Pancreas (tissue), 10 donors: Measurements from ENCODE around the gene TENM3. TPM values are rescaled to one million over a fixed set of nuclear protein-coding genes. Genes with fewer than 3 reads are reported as not detected.
"Not testable (repeated sequence)": the region's sequence is repeated elsewhere in the genome, so short reads cannot be mapped to it uniquely, and the experiment has no call there.

ENCODE experiments used
- ATAC-seq, 4 donors: fragments of 200-7000 bp; cut with Tn5 transposase; one replicate each; pipeline versions ENCODE4 v1.8.0 to v1.9.1; 2020; ENCODE audit warnings: mild to moderate bottlenecking in 4 of 4, moderate library complexity in 4 of 4
- DNase-seq, 6 donors: peaks; one replicate each; pipeline ENCODE4 v3.0.0-alpha.2; 2020
- FAIRE-seq: peaks from 2 replicates; lab custom pipeline; 2012; peaks lifted over from hg19 to GRCh38; lab: Jason Lieb, UNC
- H3K27ac ChIP-seq, 4 donors: fragments of 200-600 bp; sonication (generic); 1 replicate in 3 of 4; 2 replicates in 1 of 4; pipeline versions ENCODE4 v1.5.0 to v1.8.0; 2020
- H3K27me3 ChIP-seq, 4 donors: fragments of 200-600 bp; one replicate each; pipeline ENCODE4 v1.8.0; 2021
- H3K36me3 ChIP-seq, 3 donors: fragments of 200-600 bp; sonication (generic) in 1 of 3; one replicate each; pipeline versions ENCODE4 v1.5.0 to v1.8.0; 2020 to 2021
- H3K4me1 ChIP-seq, 3 donors: fragments of 200-600 bp; one replicate each; pipeline ENCODE4 v1.8.0; 2021
- H3K4me3 ChIP-seq, 4 donors: fragments of 200-600 bp; sonication (generic) in 2 of 4; one replicate each; pipeline versions ENCODE4 v1.5.0 to v1.8.0; 2020 to 2021
- H3K9me3 ChIP-seq, 4 donors: fragments of 200-600 bp; one replicate each; pipeline ENCODE4 v1.8.0; 2021
- WGBS, 2 donors: extraction: QIAGEN DNeasy Blood & Tissue Kit; methylation state at CpG; one replicate each; pipeline ENCODE4 v1.1.7; 2013; 5-methylcytosine and 5-hydroxymethylcytosine counted together
- intact Hi-C, 3 donors: fragments of 100-400 bp; cut with DNase I; formaldehyde crosslinking; loops; one replicate each; pipeline versions ENCODE4 v1.11.1 to v1.14.2; 2022
- polyA plus RNA-seq, 2 donors: library from polyadenylated mRNA; stranded (reverse); fragments of 200-250 nt; gene quantifications; one replicate each; pipeline ENCODE4 v1.2.3, GENCODE V29; 2013
- total RNA-seq, 6 donors: library from RNA; stranded (reverse); fragmentation: NEBNext Ultra II Directional in 4 of 6; extraction: Animal tissue kit (Norgen Biotek cat#: 25700) in 4 of 6; gene quantifications; one replicate each; pipeline versions ENCODE4 v1.2.1 to v1.2.4, GENCODE V29; 2021 to 2023
- TF ChIP-seq, protein P1 (sequence below), 4 donors: fragments of 200-600 bp; sonication (generic) in 3 of 4; IDR thresholded peaks; one replicate each; pipeline versions ENCODE4 v1.5.0 to v1.8.0; 2021; ENCODE audit warnings: antibody characterized with exemption in 4 of 4
- donor health status: healthy with polysubstance abuse.
- donor health status: DM: no; HTN: no; CAD: no; lungs with moderate emphysema.
- donor health status: DM: no; HTN: no; CAD: no.
- donor health status: control.
- donor health status: control.
- donor health status: Bipolar disorder and iron deficiency.
- donor health status: DM: yes; HTN: yes; CAD: no.
- donor health status: DM: no; HTN: no; CAD: no.
- donor health status: DM: no; HTN: no; CAD: no.
- donor health status: DM: yes; HTN: yes; CAD: no.

The TENM3 gene
- total RNA-seq (1 to 10 TPM; 1.2 to 6.1 (median 4.4) TPM), polyA plus RNA-seq (1 to 10 TPM in 1 of 2 donors, under 1 TPM in 1; 0.99 to 2.2 TPM)

DNA sequence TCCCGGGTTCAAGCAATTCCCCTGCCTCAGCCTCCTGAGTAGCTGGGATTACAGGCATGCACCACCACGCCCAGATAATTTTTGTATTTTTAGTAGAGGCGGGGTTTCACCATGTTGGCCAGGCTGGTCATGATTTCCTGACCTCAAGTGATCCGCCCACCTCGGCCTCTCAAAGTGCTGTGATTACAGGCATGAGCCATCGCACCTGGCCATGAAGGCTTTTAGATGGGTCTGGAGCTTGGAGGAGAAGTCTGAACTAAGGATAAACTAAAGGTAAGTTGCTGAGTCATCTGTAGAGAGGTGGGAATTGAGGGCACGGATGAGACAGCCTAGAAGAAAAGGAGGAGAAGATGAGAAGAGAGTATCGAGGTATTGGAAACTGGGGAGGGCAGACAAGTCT is at the start of gene TENM3:
Gene TENM3, plus strand, starts transcription at position 199 of the 400 bp plus-strand sequence. CDS start 80,619 bp downstream, outside the sequence.
- H3K36me3 ChIP-seq, FAIRE-seq: not testable (repeated sequence)
- 80 to 87% methylated on average over 8 of the region's 8 CpGs for WGBS, 2 donors

DNA sequence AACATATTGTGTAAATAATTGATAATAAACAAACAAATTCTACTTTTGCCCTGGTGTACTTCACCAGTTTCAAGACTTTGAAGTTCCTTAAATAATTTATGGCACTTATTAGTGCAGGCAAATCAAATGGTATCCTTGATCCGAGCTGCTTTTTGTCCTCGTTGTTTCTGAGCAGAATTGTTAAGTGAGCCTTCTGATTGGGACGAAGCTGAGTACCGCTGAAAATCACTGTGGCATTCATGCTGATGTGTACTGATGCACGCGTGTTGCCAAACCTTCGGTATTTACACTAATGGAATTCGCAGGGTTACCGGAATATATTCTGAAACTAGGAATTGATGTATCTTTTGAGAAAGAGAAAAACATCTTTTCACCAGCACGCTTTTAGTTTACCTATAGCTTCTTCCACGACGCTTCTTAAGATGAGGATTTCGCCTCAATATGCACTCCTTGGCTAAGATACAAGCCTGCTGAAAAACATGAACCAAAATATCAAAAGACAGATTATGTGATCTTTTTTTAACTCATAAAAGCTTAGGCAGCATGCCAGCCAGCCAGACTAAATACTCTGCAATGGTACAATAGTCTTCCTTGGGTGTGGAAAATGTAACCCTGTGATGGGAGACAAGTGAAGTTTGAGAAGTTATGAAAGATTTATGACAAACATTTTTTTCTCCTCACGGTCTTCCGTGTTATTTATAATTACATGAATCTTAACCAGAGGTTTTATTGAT is 48.9 kb upstream of the TENM3 start:
- no peak overlapping the region for H3K4me3 ChIP-seq
- no peaks in the 10 kb centered on the region for H3K27me3 ChIP-seq
- H3K27ac ChIP-seq, result no peak overlapping the region
- FAIRE-seq (no peak), ATAC-seq (no peak), DNase-seq (no peak)
- H3K4me1 ChIP-seq, result no peaks in the 10 kb centered on the region
- intact Hi-C loops, result no loop called here
- no peaks in the 10 kb centered on the region for H3K9me3 ChIP-seq
- H3K36me3 ChIP-seq, result no peaks in the 10 kb centered on the region
- TF ChIP-seq, protein P1, sequence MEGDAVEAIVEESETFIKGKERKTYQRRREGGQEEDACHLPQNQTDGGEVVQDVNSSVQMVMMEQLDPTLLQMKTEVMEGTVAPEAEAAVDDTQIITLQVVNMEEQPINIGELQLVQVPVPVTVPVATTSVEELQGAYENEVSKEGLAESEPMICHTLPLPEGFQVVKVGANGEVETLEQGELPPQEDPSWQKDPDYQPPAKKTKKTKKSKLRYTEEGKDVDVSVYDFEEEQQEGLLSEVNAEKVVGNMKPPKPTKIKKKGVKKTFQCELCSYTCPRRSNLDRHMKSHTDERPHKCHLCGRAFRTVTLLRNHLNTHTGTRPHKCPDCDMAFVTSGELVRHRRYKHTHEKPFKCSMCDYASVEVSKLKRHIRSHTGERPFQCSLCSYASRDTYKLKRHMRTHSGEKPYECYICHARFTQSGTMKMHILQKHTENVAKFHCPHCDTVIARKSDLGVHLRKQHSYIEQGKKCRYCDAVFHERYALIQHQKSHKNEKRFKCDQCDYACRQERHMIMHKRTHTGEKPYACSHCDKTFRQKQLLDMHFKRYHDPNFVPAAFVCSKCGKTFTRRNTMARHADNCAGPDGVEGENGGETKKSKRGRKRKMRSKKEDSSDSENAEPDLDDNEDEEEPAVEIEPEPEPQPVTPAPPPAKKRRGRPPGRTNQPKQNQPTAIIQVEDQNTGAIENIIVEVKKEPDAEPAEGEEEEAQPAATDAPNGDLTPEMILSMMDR (IDR thresholded peaks at IDR 0.05), result no peak
- 76 to 78% methylated on average over 15 of the region's 15 CpGs for WGBS, 2 donors

More for the DNA sequence above, at the start of gene TENM3:
- H3K4me3 ChIP-seq, H3K9me3 ChIP-seq, DNase-seq, H3K27ac ChIP-seq, intact Hi-C loops, H3K27me3 ChIP-seq, H3K4me1 ChIP-seq, ATAC-seq: not testable (repeated sequence)

DNA sequence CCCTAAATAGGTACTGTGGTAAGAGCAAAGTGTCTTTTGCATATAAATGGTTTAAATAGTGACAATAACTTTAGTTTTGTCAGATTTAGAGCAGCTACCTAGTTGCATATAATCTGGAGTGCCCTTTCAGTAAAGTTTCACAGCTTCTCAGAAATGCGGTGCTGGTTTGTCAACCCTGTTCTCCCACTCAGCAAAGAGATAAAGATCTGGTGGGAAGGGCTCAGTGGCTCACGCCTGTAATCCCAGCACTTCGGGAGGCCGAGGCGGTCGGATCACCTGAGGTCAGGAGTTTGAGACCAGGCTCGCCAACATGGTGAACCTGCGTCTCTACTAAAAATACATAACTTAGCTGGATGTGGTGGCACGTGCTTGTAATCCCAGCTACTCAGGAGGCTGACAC is 45.6 kb upstream of the TENM3 start:
- FAIRE-seq, result no peak
- DNase-seq, result no peak
- no peaks in the 10 kb centered on the region for H3K36me3 ChIP-seq
- intact Hi-C loops, result no loop called here
- WGBS, 2 donors, result 86 to 92% methylated on average over 9 of the region's 9 CpGs
- no peak overlapping the region for H3K4me3 ChIP-seq
- ATAC-seq, result no peak
- TF ChIP-seq, protein P1 (IDR thresholded peaks at IDR 0.05), result no peak
- no peaks in the 10 kb centered on the region for H3K27me3 ChIP-seq
- no peaks in the 10 kb centered on the region for H3K9me3 ChIP-seq
- no peak overlapping the region for H3K27ac ChIP-seq
- no peaks in the 10 kb centered on the region for H3K4me1 ChIP-seq

DNA sequence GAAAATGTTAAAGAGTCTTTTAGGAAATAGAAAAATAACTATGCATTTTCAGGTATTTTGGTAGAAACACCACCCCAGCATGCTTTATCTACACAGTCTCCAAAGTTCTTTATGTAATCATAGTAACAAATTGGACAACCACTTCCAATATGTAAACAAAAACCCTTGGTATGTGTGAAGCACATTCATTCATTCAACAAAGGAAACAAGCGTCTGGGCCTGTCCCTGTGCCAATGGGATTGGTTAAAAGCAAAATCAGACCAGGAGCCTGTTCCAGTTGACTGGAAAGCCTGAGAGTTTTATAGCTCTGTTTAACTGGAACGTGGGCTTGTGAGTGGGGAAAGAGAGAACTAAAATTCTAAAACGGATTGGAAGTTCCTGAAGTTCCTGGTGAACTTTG is 41.3 kb upstream of the TENM3 start:
- DNase-seq (no peak), ATAC-seq (no peak), FAIRE-seq (no peak)
- intact Hi-C loops, result no loop called here
- TF ChIP-seq, protein P1 (IDR thresholded peaks at IDR 0.05), result no peak
- Histone ChIP-seq H3K4me1 (no peaks in the 10 kb centered on the region), H3K9me3 (no peaks in the 10 kb centered on the region), H3K4me3 (no peak overlapping the region), H3K27ac (no peak overlapping the region), H3K27me3 (no peaks in the 10 kb centered on the region), H3K36me3 (no peaks in the 10 kb centered on the region)
- 43 to 48% methylated on average over 3 of the region's 3 CpGs for WGBS, 2 donors

DNA sequence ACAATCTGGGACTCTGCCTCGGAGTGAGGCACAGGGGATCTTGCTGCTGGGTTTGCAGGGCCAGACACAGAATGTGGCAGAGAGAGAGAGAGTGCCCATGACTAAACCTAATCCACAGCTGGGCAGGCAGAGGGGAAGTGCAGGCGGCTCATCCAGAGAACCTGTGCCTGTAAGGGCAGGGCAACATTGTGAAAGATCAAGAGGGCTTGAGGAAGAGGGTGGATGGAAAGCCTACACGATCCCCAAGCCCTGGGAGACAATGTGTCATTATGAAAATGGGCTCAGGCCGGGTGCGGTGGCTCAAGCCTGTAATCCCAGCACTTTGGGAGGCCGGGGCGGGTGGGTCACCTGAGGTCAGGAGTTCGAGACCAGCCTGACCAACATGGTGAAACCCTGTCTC is 40.6 kb upstream of the TENM3 start:
- DNase-seq, result no peak
- WGBS, 2 donors, result 83 to 88% methylated on average over 8 of the region's 8 CpGs
- ATAC-seq, result no peak
- no peaks in the 10 kb centered on the region for H3K9me3 ChIP-seq
- intact Hi-C loops, result no loop called here
- H3K4me1 ChIP-seq, result no peaks in the 10 kb centered on the region
- TF ChIP-seq, protein P1 (IDR thresholded peaks at IDR 0.05), result no peak
- H3K27me3 ChIP-seq, result no peaks in the 10 kb centered on the region
- no peaks in the 10 kb centered on the region for H3K36me3 ChIP-seq
- H3K27ac ChIP-seq, result no peak overlapping the region
- no peak for FAIRE-seq
- no peak overlapping the region for H3K4me3 ChIP-seq
